ENCODE results near the gene USP26.
"Not testable (repeated sequence)": the region's sequence is repeated elsewhere in the genome, so short reads cannot be mapped to it uniquely, and the experiment has no call there.

Gene USP26

DNA sequence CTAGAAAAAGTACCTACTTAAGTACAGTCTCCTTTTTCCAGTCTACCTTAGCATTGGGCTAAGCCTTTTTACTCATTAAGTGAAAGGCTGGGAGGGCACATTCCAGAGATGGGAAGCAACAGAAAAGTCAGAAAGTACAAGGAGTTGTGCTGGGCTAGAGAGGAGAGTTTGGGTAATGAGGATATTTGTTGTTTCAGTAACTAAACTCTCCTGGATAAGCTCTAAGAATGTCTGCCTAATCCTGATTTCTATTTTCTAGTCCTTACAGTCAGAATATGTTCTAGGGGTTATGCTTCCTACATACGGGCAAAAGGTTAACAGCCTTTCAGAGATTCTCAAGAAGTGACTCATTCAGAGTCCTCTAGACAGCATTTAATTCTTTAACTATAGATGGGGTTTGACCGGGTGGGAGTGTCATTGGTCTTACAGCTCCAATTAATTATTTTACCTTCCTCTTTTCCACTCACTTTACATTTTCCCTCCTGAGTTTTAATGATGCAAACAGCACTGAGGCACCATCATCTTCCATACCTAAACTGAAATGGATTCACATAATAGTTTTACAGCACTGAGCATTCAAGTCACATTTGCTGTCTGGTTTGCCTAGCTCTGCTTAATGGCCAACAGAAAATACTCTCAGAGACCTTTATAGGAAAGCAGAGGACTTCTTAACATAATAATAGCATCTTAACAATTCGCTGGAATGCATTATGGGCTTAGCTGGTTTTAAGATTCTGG, 42.9 kb downstream of the USP26 start:
- Mint-ChIP-seq H3K27me3 (no peaks in the 10 kb centered on the region), H3K4me1 (ENCODE audit: low read depth) (no peaks in the 10 kb centered on the region), H3K27ac (no peak overlapping the region), H3K36me3 (ENCODE audit: low read depth) (no peaks in the 10 kb centered on the region), H3K9me3 (no peaks in the 10 kb centered on the region), H3K4me3 (no peak overlapping the region)

DNA sequence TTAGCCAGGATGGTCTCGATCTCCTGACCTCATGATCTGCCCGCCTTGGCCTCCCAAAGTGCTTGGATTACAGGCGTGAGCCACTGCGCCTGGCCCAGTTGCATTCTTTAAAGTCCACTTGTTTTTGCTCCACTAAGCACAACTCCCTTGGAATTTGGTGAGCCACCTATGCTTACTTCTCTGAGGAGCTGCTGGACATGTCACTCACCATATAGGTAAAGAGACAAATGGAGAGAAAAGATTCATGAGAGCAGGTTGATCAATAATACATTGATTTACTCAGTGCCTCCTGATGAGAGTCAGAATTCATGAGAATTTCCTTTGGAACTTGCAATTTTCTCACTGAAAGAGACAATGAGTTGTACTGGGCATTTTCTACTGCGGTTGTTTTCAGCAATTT, 48.2 kb downstream of the USP26 start:
- H3K27ac Mint-ChIP-seq, result no peak overlapping the region
- H3K4me3 Mint-ChIP-seq, result no peak overlapping the region
- H3K4me1 Mint-ChIP-seq (ENCODE audit: low read depth), result no peaks in the 10 kb centered on the region
- no peaks in the 10 kb centered on the region for H3K9me3 Mint-ChIP-seq
- H3K27me3 Mint-ChIP-seq, result no peaks in the 10 kb centered on the region
- no peaks in the 10 kb centered on the region for H3K36me3 Mint-ChIP-seq (ENCODE audit: low read depth)

GRCh38 chrX:133046601-133047000, 50.3 kb downstream of the USP26 start:
- H3K36me3 Mint-ChIP-seq (ENCODE audit: low read depth), result no peaks in the 10 kb centered on the region
- H3K4me3 Mint-ChIP-seq, result no peak overlapping the region
- no peaks in the 10 kb centered on the region for H3K4me1 Mint-ChIP-seq (ENCODE audit: low read depth)
- no peak overlapping the region for H3K27ac Mint-ChIP-seq
- no peaks in the 10 kb centered on the region for H3K9me3 Mint-ChIP-seq
- no peaks in the 10 kb centered on the region for H3K27me3 Mint-ChIP-seq

- H3K27me3 Mint-ChIP-seq, result no peaks in the 10 kb centered on the region
- no peak overlapping the region for H3K27ac Mint-ChIP-seq
- no peaks in the 10 kb centered on the region for H3K4me1 Mint-ChIP-seq (ENCODE audit: low read depth)
- no peak overlapping the region for H3K4me3 Mint-ChIP-seq
- no peaks in the 10 kb centered on the region for H3K36me3 Mint-ChIP-seq (ENCODE audit: low read depth)
- no peaks in the 10 kb centered on the region for H3K9me3 Mint-ChIP-seq
Observed at GRCh38 chrX:133045986-133046385, 50.9 kb downstream of the USP26 start.

GRCh38 chrX:133044145-133044786, 52.6 kb downstream of the USP26 start:
- not testable (repeated sequence) for H3K27ac Mint-ChIP-seq; H3K4me1 Mint-ChIP-seq (ENCODE audit: low read depth); H3K27me3 Mint-ChIP-seq; H3K9me3 Mint-ChIP-seq; H3K4me3 Mint-ChIP-seq; H3K36me3 Mint-ChIP-seq (ENCODE audit: low read depth)

DNA sequence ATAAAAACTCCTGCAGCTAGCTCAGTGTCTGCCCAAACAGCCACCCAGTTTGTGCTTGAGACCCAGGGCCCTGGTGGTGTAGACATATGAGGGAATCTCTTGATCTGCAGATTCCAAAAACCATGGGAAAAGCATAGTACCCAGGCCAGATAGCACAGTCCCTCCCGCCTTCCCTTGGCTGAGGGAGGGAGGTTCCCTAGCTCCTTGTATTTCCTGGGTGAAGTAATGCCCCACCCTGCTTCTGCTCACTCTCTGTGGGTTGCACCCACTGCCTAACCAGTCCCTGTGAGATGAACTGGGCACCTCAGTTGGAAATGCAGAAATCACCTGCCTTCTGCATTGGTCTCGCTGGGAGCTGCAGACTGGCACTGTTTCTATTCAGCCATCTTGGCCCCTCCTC, 54.6 kb downstream of the USP26 start:
- Mint-ChIP-seq H3K27ac (no peak overlapping the region), H3K4me1 (ENCODE audit: low read depth) (no peaks in the 10 kb centered on the region), H3K9me3 (no peaks in the 10 kb centered on the region), H3K27me3 (peaks cover 4% of the 10 kb centered on the region), H3K4me3 (no peak overlapping the region), H3K36me3 (ENCODE audit: low read depth) (no peaks in the 10 kb centered on the region)

- no peaks in the 10 kb centered on the region for H3K9me3 Mint-ChIP-seq
- no peaks in the 10 kb centered on the region for H3K36me3 Mint-ChIP-seq (ENCODE audit: low read depth)
- H3K4me3 Mint-ChIP-seq, result no peak overlapping the region
- H3K27me3 Mint-ChIP-seq, result peaks cover 3% of the 10 kb centered on the region
- H3K4me1 Mint-ChIP-seq (ENCODE audit: low read depth), result no peaks in the 10 kb centered on the region
- no peak overlapping the region for H3K27ac Mint-ChIP-seq
Observed at GRCh38 chrX:133033010-133033409, 63.9 kb downstream of the USP26 start.

DNA sequence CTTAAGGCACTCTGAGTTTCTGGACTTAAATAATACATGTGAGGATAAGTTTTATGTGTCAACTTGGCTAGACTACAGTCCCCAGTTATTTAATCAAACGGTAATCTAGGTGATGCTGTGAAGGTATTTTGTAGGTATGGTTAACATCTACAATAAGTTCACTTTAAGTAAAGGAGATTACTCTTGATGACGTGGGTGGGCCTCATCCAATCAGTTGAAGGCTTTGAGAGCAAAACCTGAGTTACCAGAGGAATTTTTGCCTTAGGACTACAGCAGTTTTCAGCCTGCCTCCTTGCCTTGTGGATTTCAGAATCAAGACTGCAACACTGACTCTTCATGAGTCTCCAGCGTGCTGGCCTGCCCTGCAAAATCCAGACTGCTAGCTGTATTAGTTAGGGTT, 78.7 kb downstream of the USP26 start:
- Mint-ChIP-seq H3K27me3 (no peaks in the 10 kb centered on the region), H3K4me3 (no peak overlapping the region)

DNA sequence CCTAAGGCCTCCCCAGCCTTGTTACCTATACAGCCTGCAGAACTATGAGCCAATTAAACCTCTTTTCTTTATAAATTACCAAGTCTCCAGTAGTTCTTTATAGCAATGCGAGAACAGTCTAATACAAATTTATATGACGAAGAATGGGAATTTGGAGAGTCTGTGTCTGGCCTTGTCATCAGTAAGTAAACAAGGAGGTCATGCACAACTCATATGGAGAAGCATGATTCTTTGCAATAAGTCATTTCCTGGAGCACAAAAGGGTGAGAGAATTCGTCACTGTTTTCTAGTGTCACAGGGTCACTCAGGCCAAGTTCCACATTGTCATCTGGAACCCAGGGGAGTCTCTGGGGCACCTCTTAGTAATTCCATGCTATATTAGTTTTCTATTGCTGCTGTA, 89.5 kb downstream of the USP26 start:
- no peaks in the 10 kb centered on the region for H3K27me3 Mint-ChIP-seq
- H3K9me3 Mint-ChIP-seq, result no peaks in the 10 kb centered on the region
- H3K4me1 Mint-ChIP-seq (ENCODE audit: low read depth), result no peaks in the 10 kb centered on the region
- no peak overlapping the region for H3K27ac Mint-ChIP-seq
- no peak overlapping the region for H3K4me3 Mint-ChIP-seq
- H3K36me3 Mint-ChIP-seq (ENCODE audit: low read depth), result no peaks in the 10 kb centered on the region

More for the DNA sequence above, 78.7 kb downstream of the USP26 start:
- no peaks in the 10 kb centered on the region for H3K4me1 Mint-ChIP-seq (ENCODE audit: low read depth)
- H3K9me3 Mint-ChIP-seq, result no peaks in the 10 kb centered on the region
- H3K27ac Mint-ChIP-seq, result no peak overlapping the region
- H3K36me3 Mint-ChIP-seq (ENCODE audit: low read depth), result no peaks in the 10 kb centered on the region

DNA sequence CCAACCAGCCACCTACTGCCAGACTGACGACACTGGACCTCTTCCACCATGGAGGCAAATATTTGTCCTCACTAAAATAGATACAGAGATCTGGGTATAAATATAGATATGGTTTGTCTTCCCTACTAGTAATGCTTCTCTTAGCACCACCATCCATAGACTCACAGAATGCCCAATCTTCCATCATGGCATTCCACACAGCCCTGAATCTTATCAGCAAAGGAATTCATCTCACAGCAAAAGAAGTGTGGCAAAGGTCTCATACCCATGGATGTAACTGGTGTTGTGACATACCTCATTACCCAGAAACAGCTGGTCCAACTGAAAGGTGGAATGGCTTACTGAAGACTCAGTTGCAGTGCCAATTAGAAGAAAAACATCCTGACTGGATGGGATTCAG, 91.3 kb downstream of the USP26 start:
- H3K4me3 Mint-ChIP-seq, result no peak overlapping the region
- no peak overlapping the region for H3K27ac Mint-ChIP-seq
- H3K36me3 Mint-ChIP-seq (ENCODE audit: low read depth), result no peaks in the 10 kb centered on the region
- no peaks in the 10 kb centered on the region for H3K9me3 Mint-ChIP-seq
- H3K27me3 Mint-ChIP-seq, result no peaks in the 10 kb centered on the region
- H3K4me1 Mint-ChIP-seq (ENCODE audit: low read depth), result no peaks in the 10 kb centered on the region

DNA sequence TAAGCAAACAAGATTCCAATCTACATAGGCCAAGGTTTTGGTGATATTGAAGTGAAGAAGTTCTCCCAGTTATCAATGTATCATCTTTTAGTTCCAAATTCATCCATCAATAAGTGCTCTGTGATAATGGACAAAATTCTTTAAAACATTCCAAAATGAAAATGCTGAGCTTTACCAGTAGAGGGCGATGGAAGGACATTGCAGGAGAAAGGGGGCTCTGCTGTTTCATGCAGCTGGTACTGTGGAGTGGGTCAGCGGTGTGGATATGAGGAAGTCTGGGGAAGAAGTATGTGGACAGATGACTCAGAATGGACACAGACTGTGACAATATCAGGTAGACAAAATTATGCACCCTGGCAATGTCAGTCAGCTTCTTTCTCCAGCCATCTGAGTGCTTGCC, 91.9 kb downstream of the USP26 start:
- Mint-ChIP-seq H3K27me3 (no peaks in the 10 kb centered on the region), H3K4me1 (ENCODE audit: low read depth) (no peaks in the 10 kb centered on the region), H3K27ac (no peak overlapping the region)

DNA sequence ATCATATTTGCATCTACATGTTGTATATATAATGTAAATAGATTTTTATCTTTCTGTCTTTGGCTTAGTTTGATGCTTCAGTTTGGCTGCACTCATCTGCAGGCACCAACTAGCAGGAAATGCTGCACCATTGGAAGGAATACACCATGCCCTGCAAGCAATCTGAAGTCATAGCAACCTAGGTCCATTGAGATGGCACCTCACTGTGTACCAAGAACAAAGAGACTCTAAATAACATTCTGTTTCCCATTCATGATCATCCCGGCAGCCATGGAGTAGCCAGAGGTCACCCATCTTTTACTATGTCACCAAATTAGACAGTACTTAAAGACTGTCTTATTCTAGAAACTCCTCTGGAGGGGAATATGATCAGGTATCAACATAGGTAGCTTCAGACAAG, 97.7 kb downstream of the USP26 start:
- no peak overlapping the region for H3K27ac Mint-ChIP-seq
- H3K4me1 Mint-ChIP-seq (ENCODE audit: low read depth), result no peaks in the 10 kb centered on the region
- no peaks in the 10 kb centered on the region for H3K36me3 Mint-ChIP-seq (ENCODE audit: low read depth)
- no peak overlapping the region for H3K4me3 Mint-ChIP-seq
- peaks cover 4% of the 10 kb centered on the region for H3K27me3 Mint-ChIP-seq
- H3K9me3 Mint-ChIP-seq, result no peaks in the 10 kb centered on the region

More for the DNA sequence above, 91.9 kb downstream of the USP26 start:
- Mint-ChIP-seq H3K36me3 (ENCODE audit: low read depth) (no peaks in the 10 kb centered on the region), H3K4me3 (no peak overlapping the region), H3K9me3 (no peaks in the 10 kb centered on the region)

DNA sequence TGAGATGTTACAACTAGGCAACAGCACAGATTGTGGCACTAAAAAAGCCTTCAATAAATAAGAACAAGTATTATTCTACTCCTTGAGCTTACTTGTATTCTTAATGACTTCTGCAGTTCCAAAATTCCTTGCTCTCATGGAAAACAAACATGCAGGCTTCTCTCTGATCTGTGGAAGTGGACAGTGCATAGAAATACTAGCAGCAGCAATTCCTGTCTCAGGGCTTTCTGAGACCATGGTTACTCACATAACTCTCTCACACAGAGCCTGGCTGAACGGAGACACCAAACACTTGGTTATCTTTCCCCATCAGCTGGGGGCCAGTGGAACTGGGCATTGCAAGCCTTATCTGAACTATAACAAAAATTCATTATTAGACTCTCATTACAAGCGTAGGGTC, 106.1 kb downstream of the USP26 start:
- Mint-ChIP-seq H3K9me3 (no peaks in the 10 kb centered on the region), H3K4me1 (ENCODE audit: low read depth) (no peaks in the 10 kb centered on the region), H3K27me3 (no peaks in the 10 kb centered on the region), H3K36me3 (ENCODE audit: low read depth) (no peaks in the 10 kb centered on the region), H3K4me3 (no peak overlapping the region), H3K27ac (no peak overlapping the region)

GRCh38 chrX:132986556-132986955, 110.4 kb downstream of the USP26 start:
- H3K27me3 Mint-ChIP-seq, result peaks cover 5% of the 10 kb centered on the region
- no peak overlapping the region for H3K27ac Mint-ChIP-seq
- no peaks in the 10 kb centered on the region for H3K36me3 Mint-ChIP-seq (ENCODE audit: low read depth)
- H3K9me3 Mint-ChIP-seq, result no peaks in the 10 kb centered on the region
- no peak overlapping the region for H3K4me3 Mint-ChIP-seq
- no peaks in the 10 kb centered on the region for H3K4me1 Mint-ChIP-seq (ENCODE audit: low read depth)

GRCh38 chrX:132984058-132984650, 112.8 kb downstream of the USP26 start:
- no peaks in the 10 kb centered on the region for H3K9me3 Mint-ChIP-seq
- peaks cover 5% of the 10 kb centered on the region for H3K27me3 Mint-ChIP-seq
- H3K36me3 Mint-ChIP-seq (ENCODE audit: low read depth), result no peaks in the 10 kb centered on the region
- H3K27ac Mint-ChIP-seq, result no peak overlapping the region
- H3K4me3 Mint-ChIP-seq, result no peak overlapping the region
- H3K4me1 Mint-ChIP-seq (ENCODE audit: low read depth), result no peaks in the 10 kb centered on the region
